Body of pancreas (tissue), 4 donors: ENCODE measurements around the gene RPL9. TPM values are rescaled to one million over a fixed set of nuclear protein-coding genes. Genes with fewer than 3 reads are reported as not detected.

Source experiments
- ATAC-seq: fragments of 150-250 bp; one replicate; pipeline ENCODE4 v1.9.1; 2016
- DNase-seq, 4 donors: peaks; one replicate each; pipeline ENCODE4 v3.0.0-alpha.2; 2019
- H3K27ac ChIP-seq, 4 donors: fragments of 200-600 bp; sonication (generic); 1 replicate in 3 of 4; 2 replicates in 1 of 4; pipeline versions ENCODE4 v1.5.1 to v1.6.1; 2016 to 2019; ENCODE audit warnings: mild to moderate bottlenecking in 1 of 4, mixed read lengths in 1 of 4, moderate library complexity in 1 of 4
- H3K27me3 ChIP-seq, 2 donors: fragments of 200-600 bp; sonication (generic); one replicate each; pipeline ENCODE4 v1.6.0; 2016; ENCODE audit warnings: mild to moderate bottlenecking in 1 of 2
- H3K36me3 ChIP-seq, 2 donors: fragments of 200-600 bp; sonication (generic); replicated peaks in 1 of 2; 2 replicates each; pipeline ENCODE4 v1.5.1; 2016; ENCODE audit warnings: low read depth in 2 of 2; ENCODE audit not compliant: insufficient read depth in 1 of 2
- H3K4me1 ChIP-seq: fragments of 200-600 bp; sonication (generic); one replicate; pipeline ENCODE4 v1.6.0; 2016
- H3K4me3 ChIP-seq, 2 donors: fragments of 200-600 bp; sonication (generic); 1 replicate in 1 of 2; 2 replicates in 1 of 2; pipeline ENCODE4 v1.5.1; 2016 to 2019
- H3K9me3 ChIP-seq, 3 donors: fragments of 200-600 bp; sonication (generic); 1 replicate in 2 of 3; 2 replicates in 1 of 3; pipeline ENCODE4 v1.5.1; 2016
- POLR2A ChIP-seq, 3 donors: fragments of 450-650 bp; IDR thresholded peaks; one replicate each; pipeline ENCODE4 v1.6.1; 2016; ENCODE audit warnings: antibody characterized with exemption in 3 of 3, mild to moderate bottlenecking in 2 of 3
- WGBS, 2 donors: methylation state at CpG; one replicate each; pipeline ENCODE4 v1.1.5; 2017; 5-methylcytosine and 5-hydroxymethylcytosine counted together
- intact Hi-C: fragments of 100-400 bp; cut with DNase I; formaldehyde crosslinking; loops from one replicate; pipeline ENCODE4 v1.15.1; 2023
- total RNA-seq, 2 donors: library from RNA; depleted of rRNA; stranded (reverse); fragments of >200 nt; gene quantifications; one replicate each; pipeline ENCODE4 v1.1.0, GENCODE V29; 2016
- TF ChIP-seq, protein P1 (sequence below), 7 experiments: fragments of 450-650 bp in 4 of 7; fragments of 200-600 bp in 3 of 7; sonication (generic) in 3 of 7; IDR thresholded peaks; one replicate each; pipeline ENCODE4 v1.5.1; 2016 to 2019; ENCODE audit warnings: antibody characterized with exemption in 7 of 7

The RPL9 gene
- total RNA-seq, 2 donors from 2014 or later = 811 to 1,738 TPM

DNA sequence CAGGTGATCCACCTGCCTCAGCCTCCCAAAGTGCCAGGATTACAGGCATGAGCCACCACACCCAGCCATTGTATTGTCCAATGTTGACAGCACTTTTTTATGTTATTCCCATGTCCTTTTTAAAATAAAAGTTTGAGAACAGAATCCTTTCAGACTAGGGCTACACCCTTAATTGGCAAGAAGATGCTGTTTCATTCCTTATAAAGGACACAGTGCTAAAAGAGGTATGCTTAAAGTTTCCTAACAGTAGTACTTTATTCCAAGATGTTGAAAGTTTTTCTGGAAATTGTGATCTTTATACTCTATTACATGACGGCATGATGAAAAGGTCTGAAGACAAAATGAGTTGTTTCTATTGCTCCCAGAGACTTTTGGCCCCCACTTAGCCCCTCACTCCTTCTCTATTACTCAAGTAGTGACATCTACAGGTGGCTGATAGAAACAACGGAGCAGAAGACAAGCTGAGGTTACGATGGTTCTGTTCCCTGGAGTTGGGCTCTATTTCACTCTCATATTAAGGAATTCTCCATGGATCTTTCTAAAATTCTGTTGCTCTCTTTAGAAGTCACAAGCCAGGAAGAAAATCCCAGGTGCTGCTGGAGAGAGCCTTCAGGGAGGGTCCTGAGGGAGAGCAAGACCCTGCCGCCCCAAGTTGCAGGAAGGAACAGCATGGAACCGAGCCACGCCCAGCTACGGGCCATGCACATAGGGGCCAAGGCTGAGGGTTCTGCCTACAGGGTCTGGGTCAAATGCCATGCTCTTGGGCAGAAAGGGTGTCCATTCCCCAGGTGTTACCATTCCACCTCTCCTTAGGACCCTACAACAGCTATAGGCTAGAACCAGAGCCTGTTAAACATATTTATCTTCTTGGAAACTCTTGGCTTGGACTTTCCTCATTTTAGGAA, 22.8 kb downstream of the RPL9 start:
- no peak for DNase-seq
- H3K9me3 ChIP-seq = no peaks in the 10 kb centered on the region
- H3K27me3 ChIP-seq = no peaks in the 10 kb centered on the region
- intact Hi-C loops = no loop called here
- no peak for ATAC-seq
- no peak overlapping the region for H3K27ac ChIP-seq
- TF ChIP-seq POLR2A (IDR thresholded peaks at IDR 0.05) = no peak
- TF ChIP-seq, protein P1, sequence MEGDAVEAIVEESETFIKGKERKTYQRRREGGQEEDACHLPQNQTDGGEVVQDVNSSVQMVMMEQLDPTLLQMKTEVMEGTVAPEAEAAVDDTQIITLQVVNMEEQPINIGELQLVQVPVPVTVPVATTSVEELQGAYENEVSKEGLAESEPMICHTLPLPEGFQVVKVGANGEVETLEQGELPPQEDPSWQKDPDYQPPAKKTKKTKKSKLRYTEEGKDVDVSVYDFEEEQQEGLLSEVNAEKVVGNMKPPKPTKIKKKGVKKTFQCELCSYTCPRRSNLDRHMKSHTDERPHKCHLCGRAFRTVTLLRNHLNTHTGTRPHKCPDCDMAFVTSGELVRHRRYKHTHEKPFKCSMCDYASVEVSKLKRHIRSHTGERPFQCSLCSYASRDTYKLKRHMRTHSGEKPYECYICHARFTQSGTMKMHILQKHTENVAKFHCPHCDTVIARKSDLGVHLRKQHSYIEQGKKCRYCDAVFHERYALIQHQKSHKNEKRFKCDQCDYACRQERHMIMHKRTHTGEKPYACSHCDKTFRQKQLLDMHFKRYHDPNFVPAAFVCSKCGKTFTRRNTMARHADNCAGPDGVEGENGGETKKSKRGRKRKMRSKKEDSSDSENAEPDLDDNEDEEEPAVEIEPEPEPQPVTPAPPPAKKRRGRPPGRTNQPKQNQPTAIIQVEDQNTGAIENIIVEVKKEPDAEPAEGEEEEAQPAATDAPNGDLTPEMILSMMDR (IDR thresholded peaks at IDR 0.05) = peak in 2 of 7 experiments; percentile 10 to 15
- H3K4me1 ChIP-seq = no peaks in the 10 kb centered on the region
- WGBS, 2 donors = 67 to 82% methylated on average over 7 of the region's 7 CpGs
- H3K36me3 ChIP-seq = no peaks in the 10 kb centered on the region
- no peak overlapping the region for H3K4me3 ChIP-seq

DNA sequence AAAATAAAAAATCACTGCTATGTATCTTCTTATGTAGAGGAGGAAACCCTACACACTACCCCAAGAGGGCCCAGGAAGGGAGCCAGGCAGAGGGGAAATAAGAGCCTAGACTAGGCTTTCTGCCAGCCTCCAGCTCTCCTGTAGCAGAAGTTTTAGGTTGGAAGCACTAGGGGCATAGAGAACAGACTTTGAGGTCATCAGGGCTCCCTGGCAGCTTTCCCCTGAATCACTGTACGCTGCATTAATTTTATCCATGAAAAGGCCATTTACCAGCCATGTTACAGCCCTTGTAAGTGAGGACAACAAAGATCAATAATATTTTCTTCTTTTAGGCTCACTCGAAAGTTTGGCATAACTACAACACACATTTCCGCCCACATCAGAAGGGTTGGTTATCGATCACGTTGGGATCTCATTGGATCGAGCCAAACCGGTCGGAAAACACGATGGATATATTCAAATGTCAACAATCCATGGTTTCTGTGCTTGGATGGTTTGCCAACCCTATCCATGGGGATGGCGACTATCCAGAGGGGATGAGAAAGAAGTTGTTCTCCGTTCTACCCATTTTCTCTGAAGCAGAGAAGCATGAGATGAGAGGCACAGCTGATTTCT, 24.7 kb downstream of the RPL9 start:
- Histone ChIP-seq H3K27me3 (no peaks in the 10 kb centered on the region), H3K27ac (no peak overlapping the region), H3K36me3 (no peaks in the 10 kb centered on the region), H3K9me3 (no peaks in the 10 kb centered on the region), H3K4me3 (no peak overlapping the region), H3K4me1 (peaks cover 9% of the 10 kb centered on the region)
- DNase-seq (no peak), ATAC-seq (no peak)
- intact Hi-C loops = no loop called here
- WGBS, 2 donors = 83 to 85% methylated on average over 11 of the region's 11 CpGs
- TF ChIP-seq, protein P1 (IDR thresholded peaks at IDR 0.05) = no peak
- TF ChIP-seq POLR2A (IDR thresholded peaks at IDR 0.05) = no peak

DNA sequence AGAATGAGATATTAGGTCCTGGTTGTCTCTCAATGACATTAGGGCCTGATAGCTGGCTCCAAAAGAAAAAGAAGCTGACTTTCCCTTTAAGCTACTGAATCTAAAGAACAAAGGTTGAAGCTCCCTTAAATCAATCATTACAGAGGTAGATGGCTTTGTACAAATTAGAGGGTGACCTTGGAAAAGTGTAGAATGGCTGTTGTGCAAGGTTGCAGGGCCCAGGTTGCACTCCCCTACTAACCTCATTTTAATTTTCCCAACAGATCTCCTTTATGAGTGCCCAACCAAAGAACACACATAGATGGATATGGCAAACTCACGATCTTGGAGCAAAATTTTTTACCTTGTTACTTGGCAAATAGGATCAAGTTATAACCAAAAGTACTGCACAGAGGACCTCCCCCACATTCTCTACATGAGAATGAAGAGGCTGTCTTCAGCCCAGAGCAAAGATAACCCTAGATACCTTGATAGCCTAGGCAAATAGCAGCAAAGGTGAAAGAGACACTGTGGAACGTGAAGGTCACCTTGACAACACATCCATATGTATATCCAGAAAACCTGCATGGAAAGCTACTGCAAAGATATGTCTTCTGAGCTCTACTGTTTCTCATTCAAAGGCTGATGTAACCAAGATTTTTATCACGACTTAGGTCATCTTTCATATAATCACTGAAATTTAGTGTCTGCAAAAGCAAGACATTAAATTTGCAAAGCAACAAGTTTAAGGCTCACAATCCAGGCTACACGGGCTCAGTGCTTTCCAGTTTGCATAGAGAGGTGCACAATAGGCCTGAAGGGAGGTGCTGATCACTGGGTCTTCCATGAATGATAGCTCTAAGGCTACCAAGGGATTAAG, 29.0 kb downstream of the RPL9 start:
- no peaks in the 10 kb centered on the region for H3K36me3 ChIP-seq
- DNase-seq = no peak
- TF ChIP-seq, protein P1 (IDR thresholded peaks at IDR 0.05) = no peak
- no peak for TF ChIP-seq POLR2A (IDR thresholded peaks at IDR 0.05)
- H3K27me3 ChIP-seq = no peaks in the 10 kb centered on the region
- WGBS, 2 donors = 56 to 62% methylated on average over 4 of the region's 4 CpGs
- no peaks in the 10 kb centered on the region for H3K9me3 ChIP-seq
- intact Hi-C loops = no loop called here
- H3K4me1 ChIP-seq = peaks cover 40% of the 10 kb centered on the region
- H3K27ac ChIP-seq = no peak overlapping the region
- no peak overlapping the region for H3K4me3 ChIP-seq
- ATAC-seq = no peak

DNA sequence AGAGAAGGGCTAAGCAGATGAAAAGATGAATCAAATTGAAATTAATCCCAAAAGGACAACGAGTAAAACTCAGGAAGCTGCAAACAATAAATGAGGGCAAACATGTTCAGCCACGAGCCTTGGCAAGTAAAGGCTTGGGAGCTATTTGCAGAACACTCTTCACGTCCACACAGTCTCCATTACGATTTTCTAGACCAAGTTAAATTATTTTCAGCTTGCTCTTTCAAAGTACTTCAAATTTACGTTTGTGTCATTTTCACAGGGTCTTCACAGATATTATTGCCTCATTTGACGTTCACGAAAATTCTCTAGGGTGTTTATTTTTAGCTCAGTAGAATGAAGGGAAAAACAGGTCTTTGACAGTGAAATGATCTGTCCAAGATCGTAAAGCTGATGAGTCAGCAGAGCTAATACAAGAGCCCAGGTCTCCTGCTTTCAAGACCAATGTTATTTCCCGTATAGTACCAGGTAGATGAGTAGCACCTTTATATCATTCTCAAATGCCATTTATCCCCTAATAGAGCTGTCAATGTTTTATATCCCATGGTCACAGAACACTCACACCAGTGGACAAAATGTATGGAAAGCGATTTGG, 31.1 kb downstream of the RPL9 start:
- no peak for TF ChIP-seq POLR2A (IDR thresholded peaks at IDR 0.05)
- TF ChIP-seq, protein P1 (IDR thresholded peaks at IDR 0.05) = no peak
- Histone ChIP-seq H3K9me3 (no peaks in the 10 kb centered on the region), H3K27me3 (no peaks in the 10 kb centered on the region), H3K4me1 (peaks cover 52% of the 10 kb centered on the region), H3K36me3 (no peaks in the 10 kb centered on the region), H3K27ac (peak overlapping the region in 3 of 4 donors; percentile 47 to 63 (median 57)), H3K4me3 (no peak overlapping the region)
- intact Hi-C loops = no loop called here
- DNase-seq (no peak), ATAC-seq (peak; percentile 65)
- WGBS, 2 donors = 39% methylated on average over 10 of the region's 10 CpGs
